A549 (cell line): ENCODE measurements around the gene SAMD15. TPM values are rescaled to one million over a fixed set of nuclear protein-coding genes. Genes with fewer than 3 reads are reported as not detected.

Source experiments
- ATAC-seq, 2 experiments: fragments of 200-7000 bp in 1 of 2; fragments of >200 bp in 1 of 2; cut with Nextera tagmentation in 1 of 2; cut with Tn5 transposase in 1 of 2; 3 replicates each; pipeline versions ENCODE4 v1.8.0 to v1.9.1; 2018 to 2020; ENCODE audit warnings: mild to moderate bottlenecking in 1 of 2, moderate library complexity in 1 of 2
- CTCF ChIA-PET: fragments of 300-600 bp; sonication (Branson Sonifier 250); formaldehyde crosslinking; extraction: SDS; loops from one replicate; lab custom pipeline; 2021; ENCODE audit warnings: antibody characterized with exemption, inconsistent platforms; lab: Yijun Ruan, JAX
- POLR2A ChIA-PET: fragments of 350-600 bp; formaldehyde crosslinking; extraction: SDS; loops from one replicate; lab custom pipeline; 2021; ENCODE audit warnings: antibody characterized with exemption, inconsistent platforms; lab: Yijun Ruan, JAX
- DNase-seq, 2 experiments: peaks; one replicate each; pipeline versions ENCODE4 v3.0.0 to v3.0.0-alpha.2; 2011 to 2016; ENCODE audit warnings: low read depth in 1 of 2, low spot score in 1 of 2
- FAIRE-seq: peaks from 2 replicates; lab custom pipeline; 2011; peaks lifted over from hg19 to GRCh38; lab: Jason Lieb, UNC
- H3K27ac ChIP-seq, 2 experiments: fragments of >200 bp; sonication (Bioruptor Twin); formaldehyde crosslinking; 3 replicates each; pipeline ENCODE4 v1.5.1; 2016 to 2017
- H3K4me1 ChIP-seq: fragments of >200 bp; sonication (Bioruptor Twin); formaldehyde crosslinking; 3 replicates; pipeline ENCODE4 v1.6.1; 2016
- H3K4me2 ChIP-seq: fragments of >200 bp; sonication (Bioruptor Twin); formaldehyde crosslinking; 3 replicates; pipeline ENCODE4 v1.6.1; 2016
- H3K4me3 ChIP-seq: fragments of >200 bp; sonication (Bioruptor Twin); formaldehyde crosslinking; 3 replicates; pipeline ENCODE4 v1.5.1; 2016
- H3K9me3 ChIP-seq: fragments of >200 bp; sonication (Bioruptor Twin); formaldehyde crosslinking; 3 replicates; pipeline ENCODE4 v1.6.1; 2016
- CBX2 ChIP-seq: fragments of 200-600 bp; sonication (generic); IDR thresholded peaks from 2 replicates; pipeline ENCODE4 v1.6.1; 2016; ENCODE audit warnings: low read depth, mild to moderate bottlenecking, borderline replicate concordance
- CBX8 ChIP-seq: fragments of 200-600 bp; sonication (generic); IDR thresholded peaks from 2 replicates; pipeline ENCODE4 v1.6.1; 2016
- CHD2 ChIP-seq: fragments of 150-350 bp; IDR thresholded peaks from 2 replicates; pipeline ENCODE4 v1.6.1; 2014; ENCODE audit warnings: low read length; ENCODE audit not compliant: partially characterized antibody
- EHF ChIP-seq: fragments of 250-450 bp; sonication (Bioruptor Pico); IDR thresholded peaks from 2 replicates; pipeline ENCODE4 v1.5.0; 2020; ENCODE audit warnings: mild to moderate bottlenecking
- EHMT2 ChIP-seq: fragments of 200-600 bp; sonication (generic); IDR thresholded peaks from 2 replicates; pipeline ENCODE4 v1.6.1; 2016; ENCODE audit warnings: antibody characterized with exemption, low read depth, mild to moderate bottlenecking, moderate library complexity
- ESRRA ChIP-seq: fragments of 150-350 bp; IDR thresholded peaks from 2 replicates; pipeline ENCODE4 v1.6.1; 2014; ENCODE audit warnings: mild to moderate bottlenecking, low read length, borderline replicate concordance
- FOSB ChIP-seq: fragments of 250-450 bp; sonication (Bioruptor Pico); IDR thresholded peaks from 2 replicates; pipeline ENCODE4 v1.5.0; 2020; ENCODE audit warnings: mild to moderate bottlenecking, moderate library complexity
- FOSL2 ChIP-seq, 2 experiments: fragments of 450-650 bp in 1 of 2; fragments of >200 bp in 1 of 2; sonication (Bioruptor Twin) in 1 of 2; formaldehyde crosslinking; IDR thresholded peaks; 2 replicates each; pipeline versions ENCODE4 v1.5.0 to v1.6.1; 2016 to 2020; ENCODE audit warnings: mild to moderate bottlenecking in 1 of 2, moderate library complexity in 1 of 2
- HDAC2 ChIP-seq: fragments of 200-600 bp; sonication (generic); IDR thresholded peaks from 2 replicates; pipeline ENCODE4 v1.6.1; 2016
- HOXA7 ChIP-seq: fragments of 250-450 bp; sonication (Bioruptor Pico); IDR thresholded peaks from 2 replicates; pipeline ENCODE4 v1.5.0; 2020; ENCODE audit warnings: mild to moderate bottlenecking, moderate library complexity
- JUN ChIP-seq, 2 experiments: fragments of >200 bp; sonication (Bioruptor Twin); formaldehyde crosslinking; IDR thresholded peaks; 2 replicates in 1 of 2; 3 replicates in 1 of 2; pipeline ENCODE4 v1.6.1; 2016 to 2017
- MYC ChIP-seq: IDR thresholded peaks from 2 replicates; pipeline ENCODE4 v1.6.1; 2012; ENCODE audit warnings: mild to moderate bottlenecking, inconsistent platforms, low read length, improper control_type of control experiment, borderline replicate concordance
- NFE2L2 ChIP-seq: fragments of 150-350 bp; conservative IDR thresholded peaks from 2 replicates; pipeline ENCODE4 v1.6.1; 2014; ENCODE audit warnings: low read length
- NPAS2 ChIP-seq: fragments of 250-450 bp; sonication (Bioruptor Pico); IDR thresholded peaks from 2 replicates; pipeline ENCODE4 v1.8.0; 2022; ENCODE audit warnings: mild to moderate bottlenecking, moderate library complexity, borderline replicate concordance
- NR3C1 ChIP-seq: fragments of >200 bp; sonication (Bioruptor Twin); formaldehyde crosslinking; IDR thresholded peaks from 3 replicates; pipeline ENCODE4 v1.6.1; 2017
- PHF8 ChIP-seq: fragments of 200-600 bp; sonication (generic); IDR thresholded peaks from 2 replicates; pipeline ENCODE4 v1.6.1; 2016; ENCODE audit warnings: low read depth, mild to moderate bottlenecking, antibody characterized with exemption, moderate library complexity, borderline replicate concordance
- POLR2AphosphoS2 ChIP-seq: conservative IDR thresholded peaks from 2 replicates; pipeline ENCODE4 v1.6.1; 2012; ENCODE audit warnings: low read length, improper control_type of control experiment, inconsistent platforms
- RCOR1 ChIP-seq: fragments of 150-350 bp; IDR thresholded peaks from 2 replicates; pipeline ENCODE4 v1.6.1; 2014; ENCODE audit warnings: antibody characterized with exemption, low read length, low read depth
- RFX5 ChIP-seq: fragments of 450-650 bp; IDR thresholded peaks from 2 replicates; pipeline ENCODE4 v1.7.1; 2014; ENCODE audit warnings: antibody characterized with exemption, mild to moderate bottlenecking, moderate library complexity
- TP53 ChIP-seq: fragments of 250-450 bp; sonication (Bioruptor Pico); IDR thresholded peaks from 2 replicates; pipeline ENCODE4 v1.5.0; 2021; ENCODE audit warnings: mild to moderate bottlenecking, moderate library complexity
- ZC3H11A ChIP-seq: fragments of 450-650 bp; IDR thresholded peaks from 2 replicates; pipeline ENCODE4 v1.6.1; 2014; ENCODE audit warnings: antibody characterized with exemption, mild to moderate bottlenecking
- ZNF302 ChIP-seq: fragments of 250-450 bp; sonication (Bioruptor Pico); IDR thresholded peaks from 2 replicates; pipeline ENCODE4 v1.9.0; 2021; ENCODE audit warnings: inconsistent platforms, mild to moderate bottlenecking, moderate library complexity
- ZSCAN20 ChIP-seq: fragments of 250-450 bp; sonication (Bioruptor Pico); IDR thresholded peaks from 2 replicates; pipeline ENCODE4 v1.8.0; 2022; ENCODE audit warnings: mild to moderate bottlenecking, moderate library complexity
- WGBS: methylation state at CpG from one replicate; pipeline ENCODE4 v1.1.6; 2017; ENCODE audit errors: missing lambda C conversion rate; 5-methylcytosine and 5-hydroxymethylcytosine counted together
- polyA plus RNA-seq, 4 experiments: library from polyadenylated mRNA; depleted of rRNA in 3 of 4; stranded (reverse); fragments of >200 nt; fragmentation: RNase III in 1 of 4; extraction: RNeasy Plus Mini Kit Qiagen cat#74134 plus additional on column Dnase treatment in 1 of 4; gene quantifications; 2 replicates in 3 of 4; 3 replicates in 1 of 4; pipeline ENCODE4 v1.2.3, GENCODE V29; 2011 to 2017
- TF ChIP-seq, protein P1 (sequence below): fragments of >200 bp; sonication (Bioruptor Twin); formaldehyde crosslinking; IDR thresholded peaks from 3 replicates; pipeline ENCODE4 v1.6.1; 2016
- TF ChIP-seq, protein P2 (sequence below): fragments of >200 bp; sonication (Bioruptor Twin); formaldehyde crosslinking; IDR thresholded peaks from 3 replicates; pipeline ENCODE4 v1.5.1; 2016

SAMD15 gene
- polyA plus RNA-seq, 2 of the 4 experiments (the other 2 are of a cell fraction): 2.0 to 2.1 TPM

DNA sequence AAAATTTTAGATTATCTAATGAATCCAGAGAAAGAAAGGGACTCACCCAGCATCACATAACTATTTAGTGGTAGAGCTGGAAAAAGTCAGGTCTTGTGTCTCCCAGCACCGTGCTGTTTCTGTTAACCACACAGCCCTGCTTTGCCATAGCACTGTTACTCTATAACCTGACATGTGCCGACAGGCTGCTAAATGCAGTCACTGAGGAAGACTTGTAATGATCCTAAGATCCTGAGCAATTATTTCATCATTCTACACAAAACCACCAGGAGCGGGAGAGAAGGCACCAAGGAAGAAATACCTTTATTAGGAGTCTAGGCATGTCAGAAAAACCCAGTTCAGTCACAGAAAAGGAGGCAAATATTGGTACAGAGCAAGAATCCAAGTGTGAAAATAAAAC is 49.2 kb downstream of the SAMD15 start:
- H3K27ac ChIP-seq: no peak overlapping the region

DNA sequence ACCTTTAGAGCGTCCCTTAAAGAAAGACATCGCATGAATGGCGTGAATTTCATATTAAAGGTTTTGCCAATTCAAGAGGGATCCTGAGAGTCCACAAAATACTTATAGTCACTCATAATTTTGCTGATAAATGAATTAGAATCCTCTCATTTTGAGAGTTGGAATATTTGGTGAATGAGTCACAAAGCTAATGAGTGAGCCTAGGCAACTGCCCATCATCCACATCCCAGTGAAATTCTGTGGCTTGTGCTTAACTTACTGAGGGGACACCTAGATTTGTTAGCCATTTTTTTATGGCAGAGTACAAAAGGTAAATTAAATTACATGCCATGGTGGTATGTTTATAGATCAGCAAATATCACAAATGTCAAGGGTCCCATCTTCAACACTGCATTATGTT is 58.9 kb downstream of the SAMD15 start:
- no peaks in the 10 kb centered on the region for H3K9me3 ChIP-seq
- H3K4me3 ChIP-seq: no peak overlapping the region
- TF ChIP-seq POLR2AphosphoS2: no peak
- TF ChIP-seq JUN (IDR thresholded peaks at IDR 0.05): no peak
- TF ChIP-seq ESRRA: no peak
- no peak for TF ChIP-seq HDAC2
- TF ChIP-seq RFX5: no peak
- TF ChIP-seq, protein P1, sequence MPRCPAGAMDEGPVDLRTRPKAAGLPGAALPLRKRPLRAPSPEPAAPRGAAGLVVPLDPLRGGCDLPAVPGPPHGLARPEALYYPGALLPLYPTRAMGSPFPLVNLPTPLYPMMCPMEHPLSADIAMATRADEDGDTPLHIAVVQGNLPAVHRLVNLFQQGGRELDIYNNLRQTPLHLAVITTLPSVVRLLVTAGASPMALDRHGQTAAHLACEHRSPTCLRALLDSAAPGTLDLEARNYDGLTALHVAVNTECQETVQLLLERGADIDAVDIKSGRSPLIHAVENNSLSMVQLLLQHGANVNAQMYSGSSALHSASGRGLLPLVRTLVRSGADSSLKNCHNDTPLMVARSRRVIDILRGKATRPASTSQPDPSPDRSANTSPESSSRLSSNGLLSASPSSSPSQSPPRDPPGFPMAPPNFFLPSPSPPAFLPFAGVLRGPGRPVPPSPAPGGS: no peak
- TF ChIP-seq ZC3H11A: no peak
- TF ChIP-seq NR3C1: no peak
- TF ChIP-seq PHF8: no peak
- no peak for TF ChIP-seq CBX8
- no peak for TF ChIP-seq CBX2
- no peak for TF ChIP-seq EHMT2
- TF ChIP-seq NFE2L2: no peak
- TF ChIP-seq RCOR1: no peak
- TF ChIP-seq ZNF302 (CRISPR knock-in tag): no peak
- TF ChIP-seq FOSL2 (IDR thresholded peaks at IDR 0.05): no peak
- no peak for TF ChIP-seq FOSL2 (CRISPR knock-in tag; IDR thresholded peaks at IDR 0.05)
- TF ChIP-seq NPAS2 (CRISPR knock-in tag): no peak
- TF ChIP-seq MYC: no peak
- TF ChIP-seq, protein P2, sequence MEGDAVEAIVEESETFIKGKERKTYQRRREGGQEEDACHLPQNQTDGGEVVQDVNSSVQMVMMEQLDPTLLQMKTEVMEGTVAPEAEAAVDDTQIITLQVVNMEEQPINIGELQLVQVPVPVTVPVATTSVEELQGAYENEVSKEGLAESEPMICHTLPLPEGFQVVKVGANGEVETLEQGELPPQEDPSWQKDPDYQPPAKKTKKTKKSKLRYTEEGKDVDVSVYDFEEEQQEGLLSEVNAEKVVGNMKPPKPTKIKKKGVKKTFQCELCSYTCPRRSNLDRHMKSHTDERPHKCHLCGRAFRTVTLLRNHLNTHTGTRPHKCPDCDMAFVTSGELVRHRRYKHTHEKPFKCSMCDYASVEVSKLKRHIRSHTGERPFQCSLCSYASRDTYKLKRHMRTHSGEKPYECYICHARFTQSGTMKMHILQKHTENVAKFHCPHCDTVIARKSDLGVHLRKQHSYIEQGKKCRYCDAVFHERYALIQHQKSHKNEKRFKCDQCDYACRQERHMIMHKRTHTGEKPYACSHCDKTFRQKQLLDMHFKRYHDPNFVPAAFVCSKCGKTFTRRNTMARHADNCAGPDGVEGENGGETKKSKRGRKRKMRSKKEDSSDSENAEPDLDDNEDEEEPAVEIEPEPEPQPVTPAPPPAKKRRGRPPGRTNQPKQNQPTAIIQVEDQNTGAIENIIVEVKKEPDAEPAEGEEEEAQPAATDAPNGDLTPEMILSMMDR: no peak
- no peaks in the 10 kb centered on the region for H3K4me1 ChIP-seq
- ChIA-PET CTCF (no interaction called here), POLR2A (no interaction called here)
- DNase-seq (no peak), ATAC-seq (no peak), FAIRE-seq (no peak)
- H3K4me2 ChIP-seq: no peak overlapping the region
- no peak overlapping the region for H3K27ac ChIP-seq
- WGBS: 95% methylated on average over 3 of the region's 3 CpGs

More for the DNA sequence above, 49.2 kb downstream of the SAMD15 start:
- Histone ChIP-seq H3K9me3 (no peaks in the 10 kb centered on the region), H3K4me3 (no peak overlapping the region), H3K4me2 (no peak overlapping the region), H3K4me1 (no peaks in the 10 kb centered on the region)
- WGBS: 89% methylated on average over 3 of the region's 3 CpGs
- ATAC-seq (no peak), FAIRE-seq (no peak)
- POLR2A ChIA-PET: no interaction called here
- TF ChIP-seq HOXA7 (CRISPR knock-in tag): no peak
- TF ChIP-seq EHF (CRISPR knock-in tag): no peak
- TF ChIP-seq, all 56 proteins: peak for 0
- CTCF ChIA-PET: interaction anchor here (0.9 to 1.6 kb wide), 2 partner anchors 13 to 275 kb away, joined by 3 to 4 read pairs; no protein-coding TSS in a partner anchor
- DNase-seq: no peak

DNA sequence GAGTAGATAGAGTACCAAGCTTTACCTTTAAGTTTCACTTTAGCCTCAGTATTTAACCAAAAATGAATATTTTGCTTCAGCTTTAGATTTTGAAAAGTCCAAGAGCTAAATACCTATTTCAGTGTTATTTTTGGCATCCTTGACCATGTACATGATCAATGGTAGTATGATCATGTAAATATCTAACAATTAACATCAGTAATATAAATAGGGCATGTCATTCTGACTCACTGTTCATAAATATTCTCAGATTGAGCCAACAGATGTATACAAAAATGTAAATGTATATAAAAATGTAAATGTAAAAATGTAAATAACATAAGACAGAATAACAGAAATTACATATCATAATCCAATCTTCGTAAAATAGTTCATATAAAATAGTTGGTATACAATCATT is 61.4 kb downstream of the SAMD15 start:
- no peak overlapping the region for H3K27ac ChIP-seq
- FAIRE-seq: no peak
- TF ChIP-seq ZSCAN20 (CRISPR knock-in tag) (no peak), CHD2 (no peak), FOSB (no peak), TP53 (CRISPR knock-in tag) (no peak)

More for the DNA sequence above, 61.4 kb downstream of the SAMD15 start:
- ChIA-PET POLR2A (no interaction called here), CTCF (interaction anchor here (0.6 to 1.5 kb wide), 2 partner anchors 20 to 25 kb away, joined by 3 to 6 read pairs; no protein-coding TSS in a partner anchor)
- Histone ChIP-seq H3K4me1 (no peaks in the 10 kb centered on the region), H3K9me3 (no peaks in the 10 kb centered on the region), H3K4me3 (no peak overlapping the region), H3K4me2 (no peak overlapping the region)
- ATAC-seq: no peak
- DNase-seq: no peak
- 94% methylated on average over 1 of the region's 1 CpG for WGBS
